Measurements from ENCODE around the gene CCDC88B. TPM values are rescaled to one million over a fixed set of nuclear protein-coding genes. Genes with fewer than 3 reads are reported as not detected.

CCDC88B gene
- polyA plus RNA-seq (2013, experiment 1 of 2), result 2.0 TPM
- polyA plus RNA-seq (2013, experiment 2 of 2), result 1.6 TPM

GRCh38 chr11:64339754-64340408 lies at the start of gene CCDC88B:
Gene CCDC88B, plus strand, starts transcription at chr11:64340204. Its CDS starts 63 bp downstream, at chr11:64340267.
- Histone ChIP-seq H3K4me1 (ENCODE audit: control insufficient read depth, low read depth, low read length) (peaks cover 5% of the 10 kb centered on the region), H3K4me2 (ENCODE audit: low read length) (peak within 1 kb of the TSS; percentile 77)

GRCh38 chr11:64290352-64291261 lies 49.4 kb upstream of the CCDC88B start:
- Histone ChIP-seq H3K18ac (ENCODE audit: low read length) (no peak overlapping the region), H3K27me3 (ENCODE audit: insufficient read depth, low read length, poor library complexity) (peaks cover 51% of the 10 kb centered on the region), H3K79me2 (ENCODE audit: control insufficient read depth, insufficient read depth, low read length) (no peaks in the 10 kb centered on the region), H2BK15ac (replicated peaks; ENCODE audit: low read depth) (no peak overlapping the region), H3K79me1 (ENCODE audit: low read length) (no peaks in the 10 kb centered on the region), H2AK5ac (ENCODE audit: low read length) (no peak overlapping the region), H3K36me3 (ENCODE audit: control insufficient read depth, insufficient read depth, low read length) (no peaks in the 10 kb centered on the region), H3K9ac (ENCODE audit: low read length) (no peak overlapping the region), H3K4ac (ENCODE audit: low read depth, low read length) (no peak overlapping the region), H4K8ac (ENCODE audit: low read depth, low read length) (no peak overlapping the region), H2BK5ac (ENCODE audit: low read length) (no peak overlapping the region), H3K4me2 (ENCODE audit: low read length) (no peak overlapping the region), H3K4me3 (ENCODE audit: low read length) (no peak overlapping the region), H4K5ac (ENCODE audit: low read length) (no peak overlapping the region), H2BK120ac (ENCODE audit: low read depth, low read length) (no peak overlapping the region), H3K56ac (ENCODE audit: low read length) (no peak overlapping the region), H3K27ac (ENCODE audit: low read depth, low read length) (no peak overlapping the region), H3K4me1 (ENCODE audit: control insufficient read depth, low read depth, low read length) (peaks cover 2% of the 10 kb centered on the region), H3K23ac (ENCODE audit: low read length) (no peak overlapping the region)
- WGBS (ENCODE audit: extremely low coverage, insufficient coverage, low lambda C conversion rate), result no CpG with 5 or more reads among the region's 10 CpGs
- DNase-seq, result no peak

More at GRCh38 chr11:64339754-64340408, at the start of gene CCDC88B:
- Histone ChIP-seq H3K36me3 (ENCODE audit: control insufficient read depth, insufficient read depth, low read length) (no peaks in the 10 kb centered on the region), H3K4me3 (ENCODE audit: low read length) (peak within 1 kb of the TSS; percentile 38), H3K56ac (ENCODE audit: low read length) (peak within 1 kb of the TSS; percentile 88), H2BK5ac (ENCODE audit: low read length) (no peak within 1 kb of the TSS), H3K27ac (ENCODE audit: low read depth, low read length) (no peak within 1 kb of the TSS), H3K23ac (ENCODE audit: low read length) (no peak within 1 kb of the TSS), H4K8ac (ENCODE audit: low read depth, low read length) (no peak within 1 kb of the TSS), H3K9ac (ENCODE audit: low read length) (peak within 1 kb of the TSS; percentile 59), H3K27me3 (ENCODE audit: insufficient read depth, low read length, poor library complexity) (no peaks in the 10 kb centered on the region), H3K4ac (ENCODE audit: low read depth, low read length) (no peak within 1 kb of the TSS), H2BK15ac (replicated peaks; ENCODE audit: low read depth) (no peak within 1 kb of the TSS), H3K79me1 (ENCODE audit: low read length) (no peaks in the 10 kb centered on the region), H3K18ac (ENCODE audit: low read length) (no peak within 1 kb of the TSS), H3K79me2 (ENCODE audit: control insufficient read depth, insufficient read depth, low read length) (no peaks in the 10 kb centered on the region), H2BK120ac (ENCODE audit: low read depth, low read length) (no peak within 1 kb of the TSS), H4K5ac (ENCODE audit: low read length) (no peak within 1 kb of the TSS), H2AK5ac (ENCODE audit: low read length) (no peak within 1 kb of the TSS)
- no CpG with 5 or more reads among the region's 16 CpGs for WGBS (ENCODE audit: extremely low coverage, insufficient coverage, low lambda C conversion rate)
- DNase-seq, result no peak

GRCh38 chr11:64291262-64291751 lies 48.7 kb upstream of the CCDC88B start, which contains the start of gene KCNK4:
Gene KCNK4, plus strand, starts transcription at chr11:64291302. Its CDS starts 1,717 bp downstream, at chr11:64293019.
- Histone ChIP-seq H3K56ac (ENCODE audit: low read length) (peak within 1 kb of the TSS; percentile 25), H4K8ac (ENCODE audit: low read depth, low read length) (no peak within 1 kb of the TSS), H2BK15ac (replicated peaks; ENCODE audit: low read depth) (no peak within 1 kb of the TSS), H3K79me2 (ENCODE audit: control insufficient read depth, insufficient read depth, low read length) (no peaks in the 10 kb centered on the region), H3K4me2 (ENCODE audit: low read length) (peak within 1 kb of the TSS; percentile 15), H3K9ac (ENCODE audit: low read length) (peak within 1 kb of the TSS; percentile 29), H3K79me1 (ENCODE audit: low read length) (no peaks in the 10 kb centered on the region), H3K23ac (ENCODE audit: low read length) (no peak within 1 kb of the TSS), H3K27me3 (ENCODE audit: insufficient read depth, low read length, poor library complexity) (peaks cover 58% of the 10 kb centered on the region), H2BK120ac (ENCODE audit: low read depth, low read length) (no peak within 1 kb of the TSS), H3K4ac (ENCODE audit: low read depth, low read length) (no peak within 1 kb of the TSS), H4K5ac (ENCODE audit: low read length) (no peak within 1 kb of the TSS), H3K18ac (ENCODE audit: low read length) (no peak within 1 kb of the TSS), H3K4me1 (ENCODE audit: control insufficient read depth, low read depth, low read length) (no peaks in the 10 kb centered on the region), H3K4me3 (ENCODE audit: low read length) (no peak within 1 kb of the TSS), H3K27ac (ENCODE audit: low read depth, low read length) (no peak within 1 kb of the TSS), H3K36me3 (ENCODE audit: control insufficient read depth, insufficient read depth, low read length) (no peaks in the 10 kb centered on the region), H2AK5ac (ENCODE audit: low read length) (no peak within 1 kb of the TSS), H2BK5ac (ENCODE audit: low read length) (no peak within 1 kb of the TSS)
- no peak for DNase-seq
- WGBS (ENCODE audit: extremely low coverage, insufficient coverage, low lambda C conversion rate), result no CpG with 5 or more reads among the region's 45 CpGs

- H4K8ac ChIP-seq (ENCODE audit: low read depth, low read length), result no peak overlapping the region
- no peaks in the 10 kb centered on the region for H3K36me3 ChIP-seq (ENCODE audit: control insufficient read depth, insufficient read depth, low read length)
- WGBS (ENCODE audit: extremely low coverage, insufficient coverage, low lambda C conversion rate), result no CpG with 5 or more reads among the region's 96 CpGs
- no peaks in the 10 kb centered on the region for H3K79me1 ChIP-seq (ENCODE audit: low read length)
- H3K56ac ChIP-seq (ENCODE audit: low read length), result peak overlapping the region; percentile 25
- H3K4me3 ChIP-seq (ENCODE audit: low read length), result no peak overlapping the region
- DNase-seq, result no peak
- H3K27me3 ChIP-seq (ENCODE audit: insufficient read depth, low read length, poor library complexity), result peaks cover 64% of the 10 kb centered on the region
- H2AK5ac ChIP-seq (ENCODE audit: low read length), result no peak overlapping the region
- H3K4me1 ChIP-seq (ENCODE audit: control insufficient read depth, low read depth, low read length), result no peaks in the 10 kb centered on the region
- no peak overlapping the region for H2BK15ac ChIP-seq (replicated peaks; ENCODE audit: low read depth)
- H3K4me2 ChIP-seq (ENCODE audit: low read length), result peak overlapping the region; percentile 15
- H3K4ac ChIP-seq (ENCODE audit: low read depth, low read length), result no peak overlapping the region
- no peak overlapping the region for H2BK120ac ChIP-seq (ENCODE audit: low read depth, low read length)
- H4K5ac ChIP-seq (ENCODE audit: low read length), result no peak overlapping the region
- H2BK5ac ChIP-seq (ENCODE audit: low read length), result no peak overlapping the region
- H3K27ac ChIP-seq (ENCODE audit: low read depth, low read length), result no peak overlapping the region
- H3K79me2 ChIP-seq (ENCODE audit: control insufficient read depth, insufficient read depth, low read length), result no peaks in the 10 kb centered on the region
- no peak overlapping the region for H3K23ac ChIP-seq (ENCODE audit: low read length)
- no peak overlapping the region for H3K9ac ChIP-seq (ENCODE audit: low read length)
- H3K18ac ChIP-seq (ENCODE audit: low read length), result no peak overlapping the region
These were observed 48.1 kb upstream of the CCDC88B start for GRCh38 chr11:64291752-64292459.

GRCh38 chr11:64292460-64293254 lies 47.3 kb upstream of the CCDC88B start:
- no CpG with 5 or more reads among the region's 42 CpGs for WGBS (ENCODE audit: extremely low coverage, insufficient coverage, low lambda C conversion rate)
- Histone ChIP-seq H3K18ac (ENCODE audit: low read length) (no peak overlapping the region), H3K79me1 (ENCODE audit: low read length) (no peaks in the 10 kb centered on the region), H3K27ac (ENCODE audit: low read depth, low read length) (no peak overlapping the region), H3K4me1 (ENCODE audit: control insufficient read depth, low read depth, low read length) (no peaks in the 10 kb centered on the region), H2BK5ac (ENCODE audit: low read length) (no peak overlapping the region), H2BK120ac (ENCODE audit: low read depth, low read length) (no peak overlapping the region), H3K4me3 (ENCODE audit: low read length) (no peak overlapping the region), H4K5ac (ENCODE audit: low read length) (no peak overlapping the region), H2AK5ac (ENCODE audit: low read length) (no peak overlapping the region), H3K79me2 (ENCODE audit: control insufficient read depth, insufficient read depth, low read length) (no peaks in the 10 kb centered on the region), H3K36me3 (ENCODE audit: control insufficient read depth, insufficient read depth, low read length) (no peaks in the 10 kb centered on the region), H3K27me3 (ENCODE audit: insufficient read depth, low read length, poor library complexity) (peaks cover 72% of the 10 kb centered on the region), H2BK15ac (replicated peaks; ENCODE audit: low read depth) (no peak overlapping the region), H3K23ac (ENCODE audit: low read length) (no peak overlapping the region), H3K9ac (ENCODE audit: low read length) (no peak overlapping the region), H3K56ac (ENCODE audit: low read length) (no peak overlapping the region), H3K4ac (ENCODE audit: low read depth, low read length) (no peak overlapping the region), H4K8ac (ENCODE audit: low read depth, low read length) (no peak overlapping the region), H3K4me2 (ENCODE audit: low read length) (no peak overlapping the region)
- DNase-seq, result no peak

Measured in mesendoderm (in vitro differentiated cells).